NCI-H1092 (cell line): ENCODE measurements around the gene PIGZ.
A peak's percentile ranks its signal among the peaks of the same experiment; 100 is the strongest.

ENCODE experiments used
- DNase-seq: peaks from one replicate; lab custom pipeline; 2025; lab: John Stamatoyannopoulos, UW

The PIGZ gene

GRCh38 chr3:196981657-196982056 lies 13.0 kb upstream of the PIGZ start:
- no peak for DNase-seq

DNA sequence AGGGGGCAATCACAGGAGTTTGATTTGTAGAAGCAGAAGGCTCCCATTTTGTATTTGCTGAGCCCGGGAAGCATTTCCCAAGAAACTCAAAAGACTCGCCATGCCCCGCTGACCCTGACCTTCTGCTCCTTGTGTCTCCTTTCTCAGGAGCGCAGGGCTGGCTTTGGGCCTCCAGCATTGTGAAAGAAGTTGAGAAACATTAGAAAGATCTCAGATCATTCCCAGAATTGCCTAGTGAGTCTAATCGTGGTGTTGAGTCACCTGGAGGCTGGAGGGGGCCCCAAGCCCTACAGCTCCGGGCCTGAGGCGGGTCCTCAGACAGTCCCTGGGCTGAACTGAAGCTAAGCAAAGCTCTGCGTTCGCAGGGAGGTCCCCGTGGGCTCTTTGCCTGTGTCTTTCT lies 10.9 kb upstream of the PIGZ start:
- DNase-seq = no peak

GRCh38 chr3:196976941-196977340 lies 8.3 kb upstream of the PIGZ start:
- no peak for DNase-seq

DNA sequence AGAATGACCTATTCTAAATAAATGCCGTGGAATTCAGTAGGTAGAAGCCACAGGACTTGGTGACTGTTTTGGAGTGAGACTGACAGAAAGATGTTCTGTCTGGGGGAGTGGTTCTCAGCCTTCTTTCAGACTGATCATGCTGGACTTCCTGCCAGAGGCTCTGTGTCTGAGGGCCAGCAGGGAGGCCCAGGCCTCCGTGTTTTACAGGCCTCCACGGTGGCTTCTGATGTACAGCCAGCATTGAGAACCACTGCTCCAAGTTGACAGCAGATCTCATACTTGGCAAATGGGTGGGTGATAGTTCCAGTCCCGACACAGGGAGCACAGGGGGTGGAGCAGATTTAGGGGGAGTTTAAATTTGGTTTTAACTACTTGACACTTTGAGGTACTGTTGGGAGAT lies 6.7 kb upstream of the PIGZ start:
- DNase-seq = no peak

- DNase-seq = no peak
Measured at GRCh38 chr3:196974661-196975060, 6.0 kb upstream of the PIGZ start.

GRCh38 chr3:196971094-196971698 lies 2.6 kb upstream of the PIGZ start:
- DNase-seq = no peak

- no peak for DNase-seq
Measured at GRCh38 chr3:196970547-196971093, 2.0 kb upstream of the PIGZ start.

GRCh38 chr3:196969660-196970546 lies 1.3 kb upstream of the PIGZ start:
- no peak for DNase-seq

DNA sequence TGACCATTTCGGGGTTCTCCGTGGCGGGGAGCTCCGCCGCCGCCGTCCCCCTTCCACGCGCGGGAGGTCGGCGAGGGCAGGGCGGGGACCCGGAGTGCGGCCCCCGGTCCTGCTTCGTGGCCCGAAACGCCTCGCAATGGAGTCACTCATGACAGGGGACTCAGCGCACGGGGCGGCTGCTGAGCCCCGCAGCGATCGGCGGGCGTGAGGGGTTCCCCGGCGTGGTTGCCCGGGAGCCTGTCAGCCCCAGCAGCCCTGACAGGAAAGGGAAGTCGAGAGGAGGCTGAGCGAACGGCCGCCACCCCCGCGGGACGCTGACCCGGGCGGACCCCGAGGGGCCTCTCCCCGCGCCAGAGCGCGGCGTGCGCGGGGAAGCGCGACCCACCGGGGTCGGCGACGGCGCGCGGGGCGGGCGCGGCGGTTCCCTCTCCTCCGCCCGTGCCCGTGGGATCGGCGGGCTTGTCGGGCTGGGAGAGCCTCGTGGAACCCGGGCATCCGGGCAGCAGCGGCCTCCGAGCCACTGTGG lies 564 bp upstream of the PIGZ start:
- peak; percentile 6 for DNase-seq

- no peak for DNase-seq
Measured at GRCh38 chr3:196967412-196968232, 1.0 kb downstream of the PIGZ start.

DNA sequence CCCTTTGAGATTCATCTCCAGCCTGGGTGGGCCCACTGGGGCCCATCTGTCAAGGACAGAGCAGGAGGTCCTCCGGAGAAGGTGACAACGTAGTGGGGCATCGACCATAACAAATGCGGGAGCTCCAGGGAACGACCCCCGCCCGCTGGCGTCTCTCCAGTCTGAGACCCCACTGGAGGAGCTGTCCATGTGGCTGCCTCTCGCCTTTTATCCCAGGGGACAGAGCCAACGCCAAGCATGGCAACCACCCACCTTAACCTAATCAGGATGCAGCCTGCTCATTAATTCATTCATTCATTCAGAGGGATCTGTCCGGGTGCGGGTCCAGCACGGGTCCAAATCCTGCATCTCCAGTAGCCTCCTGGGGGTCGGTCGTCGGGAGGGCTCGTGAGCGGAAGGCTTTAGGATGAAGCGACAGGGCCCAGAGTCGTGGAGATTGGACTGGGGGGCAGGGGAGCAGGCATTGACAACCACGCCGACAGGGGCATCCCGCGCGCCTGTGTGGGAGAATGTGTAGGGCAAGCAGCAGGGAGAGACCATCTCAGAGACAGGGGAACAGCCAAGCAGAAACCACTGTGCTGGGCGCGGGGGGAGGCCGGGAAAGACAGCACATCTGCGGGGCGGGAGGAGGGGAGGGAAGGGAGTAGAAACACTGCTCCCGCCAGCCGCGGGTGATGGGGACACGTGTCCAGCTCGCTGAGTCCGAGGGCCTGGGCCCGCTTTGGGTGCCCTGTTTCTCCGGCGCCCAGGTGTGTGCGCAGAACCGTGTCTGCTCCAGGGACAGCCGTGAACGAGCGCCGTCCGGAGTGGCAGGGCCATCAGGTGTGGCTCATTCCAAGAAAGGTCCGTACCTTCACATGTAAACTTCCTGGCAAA lies 1.9 kb downstream of the PIGZ start:
- no peak for DNase-seq

DNA sequence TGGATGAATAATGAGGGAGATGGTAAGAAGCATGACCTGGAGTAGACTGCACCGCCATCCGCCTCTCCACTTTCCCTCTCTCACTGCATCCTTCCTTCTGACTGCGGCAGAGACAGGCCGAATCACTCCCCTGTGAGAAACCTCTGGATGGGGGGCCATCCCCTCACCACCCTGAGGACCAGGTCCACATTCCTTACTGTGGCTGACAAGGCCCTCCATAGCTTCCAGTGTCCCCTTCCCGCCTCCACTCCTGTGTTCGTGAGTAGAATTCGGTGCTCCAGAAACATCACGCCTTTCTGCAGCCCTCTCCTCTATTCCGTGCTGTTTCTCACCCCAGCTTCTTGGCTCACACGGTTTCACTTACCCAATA lies 2.8 kb downstream of the PIGZ start:
- no peak for DNase-seq

DNA sequence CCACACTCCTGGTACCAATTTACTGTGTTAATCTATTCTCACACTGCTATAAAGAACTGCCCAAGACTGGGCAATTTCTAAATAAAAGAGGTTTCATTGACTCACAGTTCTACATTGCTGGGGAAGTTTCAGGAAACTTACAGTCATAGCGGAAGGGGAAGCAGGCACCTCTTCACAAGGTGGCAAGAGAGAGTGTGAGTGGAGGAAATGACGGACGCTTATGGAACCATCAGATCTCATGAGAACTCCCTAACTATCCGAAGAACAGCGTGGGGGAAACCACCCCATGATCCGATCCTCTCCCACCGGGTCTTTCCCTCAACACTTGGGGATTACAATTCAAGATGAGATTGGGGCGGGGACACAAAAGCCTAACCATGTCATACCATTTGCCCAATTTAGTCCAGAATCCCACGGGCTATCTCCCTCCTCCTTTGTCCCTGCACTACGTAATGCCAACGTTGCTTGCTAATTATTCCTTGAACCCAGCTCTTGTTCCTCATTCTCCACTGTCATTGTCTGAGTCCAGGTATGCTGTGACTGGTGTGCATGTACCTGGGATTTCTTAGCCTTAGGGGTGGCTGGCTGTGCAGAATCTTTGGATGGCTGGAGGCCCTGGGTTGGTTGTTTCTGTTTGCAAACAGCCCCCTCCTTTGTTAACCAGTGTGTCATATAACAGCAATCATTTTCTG lies 3.4 kb downstream of the PIGZ start:
- DNase-seq = no peak

GRCh38 chr3:196963631-196963953 lies 5.0 kb downstream of the PIGZ start:
- no peak for DNase-seq

GRCh38 chr3:196962930-196963630 lies 5.6 kb downstream of the PIGZ start:
- DNase-seq = no peak

GRCh38 chr3:196962108-196962929 lies 6.3 kb downstream of the PIGZ start:
- DNase-seq = no peak

GRCh38 chr3:196954832-196955231 lies 13.8 kb downstream of the PIGZ start:
- DNase-seq = no peak

GRCh38 chr3:196951371-196951770 lies 17.3 kb downstream of the PIGZ start:
- DNase-seq = no peak

DNA sequence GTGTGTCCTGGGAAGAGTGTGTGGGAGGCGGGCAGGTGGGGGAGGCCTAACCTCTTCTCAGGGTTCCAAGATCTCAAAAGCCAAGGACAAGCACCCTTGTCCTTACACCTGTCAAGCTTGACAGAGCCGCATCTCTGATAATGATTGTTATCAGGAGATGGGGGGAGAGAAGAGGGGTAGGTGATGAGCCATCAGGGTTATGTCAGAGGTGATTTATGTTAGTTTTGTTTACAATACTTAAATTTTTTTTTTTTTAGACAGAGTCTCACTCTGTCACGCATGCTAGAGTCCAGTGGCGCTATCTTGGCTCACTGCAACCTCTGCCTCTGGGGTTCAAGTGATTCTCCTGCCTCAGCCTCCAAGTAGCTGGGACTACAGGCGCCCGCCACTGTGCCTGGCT lies 18.9 kb downstream of the PIGZ start:
- DNase-seq = no peak
